Measurements from ENCODE around the gene MUTYH.

- TF ChIP-seq CTCF (IDR thresholded peaks at IDR 0.05) (no peak), POLR2A (IDR thresholded peaks at IDR 0.05) (no peak), EP300 (IDR thresholded peaks at IDR 0.05) (no peak), POLR2AphosphoS5 (IDR thresholded peaks at IDR 0.05) (no peak)
Measured at GRCh38 chr1:45383191-45383590, 43.0 kb upstream of the MUTYH start.

All from stomach (tissue), 4 donors.